NCI-H510A (cell line): ENCODE measurements around the gene GON4L.
A peak's percentile ranks its signal among the peaks of the same experiment; 100 is the strongest.
"Not testable (repeated sequence)": the region's sequence is repeated elsewhere in the genome, so short reads cannot be mapped to it uniquely, and the experiment has no call there.

ENCODE experiments used
- DNase-seq: peaks from one replicate; lab custom pipeline; 2025; lab: John Stamatoyannopoulos, UW

Gene GON4L, protein sequence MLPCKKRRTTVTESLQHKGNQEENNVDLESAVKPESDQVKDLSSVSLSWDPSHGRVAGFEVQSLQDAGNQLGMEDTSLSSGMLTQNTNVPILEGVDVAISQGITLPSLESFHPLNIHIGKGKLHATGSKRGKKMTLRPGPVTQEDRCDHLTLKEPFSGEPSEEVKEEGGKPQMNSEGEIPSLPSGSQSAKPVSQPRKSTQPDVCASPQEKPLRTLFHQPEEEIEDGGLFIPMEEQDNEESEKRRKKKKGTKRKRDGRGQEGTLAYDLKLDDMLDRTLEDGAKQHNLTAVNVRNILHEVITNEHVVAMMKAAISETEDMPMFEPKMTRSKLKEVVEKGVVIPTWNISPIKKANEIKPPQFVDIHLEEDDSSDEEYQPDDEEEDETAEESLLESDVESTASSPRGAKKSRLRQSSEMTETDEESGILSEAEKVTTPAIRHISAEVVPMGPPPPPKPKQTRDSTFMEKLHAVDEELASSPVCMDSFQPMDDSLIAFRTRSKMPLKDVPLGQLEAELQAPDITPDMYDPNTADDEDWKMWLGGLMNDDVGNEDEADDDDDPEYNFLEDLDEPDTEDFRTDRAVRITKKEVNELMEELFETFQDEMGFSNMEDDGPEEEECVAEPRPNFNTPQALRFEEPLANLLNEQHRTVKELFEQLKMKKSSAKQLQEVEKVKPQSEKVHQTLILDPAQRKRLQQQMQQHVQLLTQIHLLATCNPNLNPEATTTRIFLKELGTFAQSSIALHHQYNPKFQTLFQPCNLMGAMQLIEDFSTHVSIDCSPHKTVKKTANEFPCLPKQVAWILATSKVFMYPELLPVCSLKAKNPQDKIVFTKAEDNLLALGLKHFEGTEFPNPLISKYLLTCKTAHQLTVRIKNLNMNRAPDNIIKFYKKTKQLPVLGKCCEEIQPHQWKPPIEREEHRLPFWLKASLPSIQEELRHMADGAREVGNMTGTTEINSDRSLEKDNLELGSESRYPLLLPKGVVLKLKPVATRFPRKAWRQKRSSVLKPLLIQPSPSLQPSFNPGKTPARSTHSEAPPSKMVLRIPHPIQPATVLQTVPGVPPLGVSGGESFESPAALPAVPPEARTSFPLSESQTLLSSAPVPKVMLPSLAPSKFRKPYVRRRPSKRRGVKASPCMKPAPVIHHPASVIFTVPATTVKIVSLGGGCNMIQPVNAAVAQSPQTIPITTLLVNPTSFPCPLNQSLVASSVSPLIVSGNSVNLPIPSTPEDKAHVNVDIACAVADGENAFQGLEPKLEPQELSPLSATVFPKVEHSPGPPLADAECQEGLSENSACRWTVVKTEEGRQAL (N-terminal part only)

DNA sequence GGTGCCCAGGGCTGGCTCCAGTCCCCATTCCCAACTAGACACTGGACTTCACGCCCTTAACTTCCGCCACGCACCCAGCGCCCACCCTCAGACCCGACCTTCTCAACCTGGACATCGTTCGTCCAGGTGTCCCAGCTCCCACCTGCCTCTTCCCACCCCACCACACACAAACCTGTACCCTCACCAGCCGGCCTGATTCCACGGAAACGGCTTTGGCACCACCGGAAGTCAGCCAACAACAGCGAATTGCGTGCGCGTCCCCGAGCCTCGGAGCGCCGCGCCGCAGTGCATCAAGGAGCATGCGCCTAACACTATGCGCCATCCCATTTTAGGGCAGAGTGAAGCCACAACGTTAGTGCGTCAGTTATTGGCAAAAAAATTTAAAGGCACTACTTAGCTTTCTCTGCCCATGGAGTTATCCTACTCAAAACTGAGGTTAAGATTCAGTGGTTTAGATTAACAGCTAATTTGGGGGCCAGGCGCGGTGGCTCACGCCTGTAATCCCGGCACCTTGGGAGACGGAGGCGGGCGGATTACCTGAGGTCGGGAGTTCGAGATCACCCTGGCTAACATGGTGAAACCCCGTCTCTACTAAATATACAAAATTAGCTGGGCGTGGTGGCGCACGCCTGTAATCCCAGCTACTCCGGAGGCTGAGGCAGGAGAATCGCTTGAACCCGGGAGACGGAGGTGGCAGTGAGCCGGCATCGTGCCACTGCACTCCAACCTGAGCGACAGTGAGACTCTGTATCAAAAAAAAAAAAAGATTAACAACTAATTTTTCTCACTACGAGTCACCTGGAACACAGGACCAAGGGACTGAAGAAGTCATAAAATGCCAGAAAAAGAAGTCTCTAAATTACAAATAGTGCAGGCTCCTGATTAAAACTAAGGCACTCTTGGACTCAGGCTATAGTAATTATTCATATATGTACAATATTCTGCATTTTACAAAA, at the start of gene GON4L:
TSS of gene GON4L (minus strand) at position 240 of the 956 bp plus-strand sequence. CDS start 3,434 bp downstream, outside the sequence.
- peak; percentile 94 for DNase-seq

DNA sequence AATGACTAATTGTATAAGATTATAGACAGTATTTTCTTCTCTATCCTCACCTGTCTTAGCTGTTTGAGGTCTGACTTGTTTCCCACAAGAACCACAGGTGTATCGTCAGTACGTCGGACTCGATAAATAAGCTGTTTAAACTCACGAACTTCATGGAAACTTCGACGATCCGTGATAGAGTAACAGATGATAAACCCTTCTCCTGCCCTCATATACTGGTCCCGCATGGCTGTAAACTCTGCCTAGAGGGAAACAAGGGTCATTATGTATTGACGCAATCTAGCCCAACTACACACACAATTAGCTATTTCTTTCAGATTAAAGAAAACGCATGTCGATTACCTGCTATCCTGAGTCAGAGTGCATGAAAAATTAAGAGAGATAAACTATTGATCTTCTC, 47.2 kb upstream of the GON4L start:
- no peak for DNase-seq

DNA sequence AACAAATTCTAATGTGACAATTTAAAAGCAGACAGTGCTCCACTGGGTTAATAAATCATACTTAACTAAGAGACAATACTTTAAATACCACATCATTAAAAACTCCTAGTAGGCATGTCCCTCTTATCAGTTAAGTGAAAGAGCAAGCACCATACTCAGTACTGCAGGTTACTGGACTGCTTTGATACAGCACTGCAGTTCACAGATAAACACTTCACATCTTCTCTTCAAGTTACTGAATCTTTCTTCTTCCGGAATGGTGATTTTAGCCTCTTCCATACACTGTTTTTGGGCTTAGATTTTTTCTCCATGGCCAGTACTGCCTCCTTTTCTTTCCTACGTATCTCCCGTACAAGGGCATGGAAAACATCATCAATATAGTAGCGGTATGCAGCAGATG, 43.1 kb upstream of the GON4L start:
- no peak for DNase-seq

DNA sequence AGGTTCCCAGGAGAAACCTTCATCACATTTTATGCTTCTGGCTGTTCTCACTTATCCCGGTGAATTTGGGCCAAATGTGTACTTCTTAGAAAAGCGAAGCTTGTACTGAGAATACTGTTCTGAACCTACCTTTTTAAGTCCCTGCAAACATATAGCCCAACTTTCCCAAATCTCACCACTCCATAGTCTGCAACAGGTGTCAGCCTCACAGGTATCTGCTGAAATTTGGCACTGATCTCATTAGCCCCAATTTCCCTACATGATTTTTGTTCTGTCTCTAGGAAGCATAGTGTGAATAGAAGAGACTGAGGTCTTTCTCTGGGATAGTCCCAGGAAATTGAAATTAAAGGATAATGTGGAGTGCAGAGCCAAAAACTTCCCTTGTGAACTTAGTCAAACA, 42.7 kb upstream of the GON4L start:
- no peak for DNase-seq

DNA sequence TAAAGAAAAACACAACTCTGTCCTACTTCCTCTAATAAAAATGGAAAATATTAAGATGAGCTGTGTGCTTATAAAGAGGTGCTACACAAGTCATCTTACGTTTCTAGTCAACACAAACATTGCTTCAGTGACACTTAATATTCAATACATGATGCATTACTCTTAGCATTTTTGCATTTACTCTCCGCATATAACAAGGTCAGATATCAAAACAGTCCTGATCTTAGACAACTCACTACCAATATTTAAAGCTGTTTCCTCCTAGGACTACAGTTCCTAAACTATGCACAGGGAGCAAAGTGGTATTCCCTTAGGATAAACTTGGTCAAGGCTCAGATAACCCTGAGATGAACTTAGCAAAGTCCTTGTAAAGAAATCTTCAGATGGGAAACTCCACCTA, 41.9 kb upstream of the GON4L start:
- DNase-seq = no peak

DNA sequence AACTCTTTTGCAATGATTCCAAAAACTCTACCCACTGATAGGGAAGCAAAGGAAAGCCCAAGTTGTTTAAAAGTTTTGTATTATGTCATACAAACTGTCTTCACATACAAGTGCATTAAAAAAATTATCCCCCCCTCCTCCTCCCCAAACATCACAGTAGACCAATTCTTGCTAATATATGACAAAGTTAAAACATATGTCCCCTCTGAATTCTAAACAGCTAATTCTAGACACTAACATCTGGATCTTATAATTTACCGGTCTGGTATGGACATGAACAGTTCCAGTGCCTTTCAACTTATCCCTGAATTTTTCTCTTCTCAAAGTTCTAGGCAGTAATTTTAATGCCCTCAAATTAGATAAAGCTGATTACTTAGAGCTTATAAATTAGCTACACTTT, 40.7 kb upstream of the GON4L start:
- DNase-seq = no peak

DNA sequence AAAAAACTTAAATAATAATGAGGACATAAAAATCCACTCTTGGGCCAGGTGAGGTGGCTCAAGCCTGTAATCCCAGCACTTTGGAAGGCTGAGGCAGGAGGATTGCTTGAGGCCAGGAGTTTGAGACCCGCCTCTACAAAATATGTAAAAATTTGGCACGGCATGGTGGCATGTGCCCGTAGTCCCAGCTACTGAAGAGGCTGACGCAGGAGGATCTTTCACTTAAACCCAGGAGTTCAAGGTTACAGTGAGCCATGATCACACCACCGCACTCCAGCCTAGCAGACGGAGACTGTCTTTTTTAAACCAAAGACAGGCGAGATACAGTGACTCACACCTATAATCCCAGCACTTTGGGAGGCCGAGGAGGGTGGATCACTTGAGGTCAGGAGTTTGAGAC, 39.5 kb upstream of the GON4L start:
- not testable (repeated sequence) for DNase-seq

DNA sequence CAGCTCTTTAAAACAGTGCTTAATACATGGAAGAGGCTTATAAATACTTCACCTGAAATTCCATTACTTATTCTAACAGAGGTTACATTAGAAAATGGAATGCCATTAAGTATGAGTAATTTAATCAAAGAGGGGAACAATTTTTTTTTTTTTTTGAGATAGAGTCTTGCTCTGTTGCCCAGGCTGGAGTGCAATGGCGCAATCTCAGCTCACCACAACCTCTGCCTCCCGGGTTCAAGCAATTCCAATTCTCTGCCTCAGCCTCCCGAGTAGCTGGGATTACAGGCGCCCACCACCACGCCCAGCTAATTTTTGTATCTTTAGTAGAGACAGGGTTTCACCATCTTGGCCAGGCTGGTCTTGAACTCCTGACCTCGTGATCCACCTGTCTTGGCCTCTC, 38.6 kb upstream of the GON4L start:
- DNase-seq = not testable (repeated sequence)

DNA sequence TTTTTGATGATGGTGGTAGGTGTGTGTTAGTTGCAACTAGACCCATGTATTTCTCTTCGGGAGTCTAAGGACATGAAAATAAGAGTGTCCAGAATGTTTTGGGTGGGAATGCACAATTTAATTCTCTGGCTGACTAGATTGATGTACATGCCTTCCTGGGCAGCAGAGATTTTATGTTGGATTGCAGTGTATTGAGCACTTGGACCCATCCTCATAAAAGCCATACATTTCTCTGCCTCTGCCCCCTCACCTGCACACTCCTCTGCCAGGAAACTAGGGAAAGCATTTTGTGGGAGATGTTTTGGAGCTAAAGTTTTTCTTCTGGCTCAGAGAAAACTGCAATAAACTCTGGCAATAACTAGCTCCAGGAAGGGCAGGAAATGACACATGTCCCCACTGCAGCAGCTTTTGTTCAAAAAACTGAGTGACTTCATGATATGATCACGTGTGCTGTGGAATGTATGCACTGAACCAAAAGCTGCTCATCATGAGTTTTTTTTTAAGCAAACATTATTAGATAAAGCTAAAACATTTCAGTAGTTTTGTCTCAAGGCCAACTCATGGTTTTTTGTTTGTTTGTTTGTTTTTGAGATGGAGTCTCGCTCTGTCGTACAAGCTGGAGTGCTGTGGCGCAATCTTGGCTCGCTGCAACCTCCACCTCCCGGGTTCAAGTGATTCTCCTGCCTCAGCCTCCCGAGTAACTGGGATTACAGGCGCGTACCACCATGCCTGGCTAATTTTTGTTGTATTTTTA, 36.6 kb upstream of the GON4L start:
- no peak for DNase-seq

DNA sequence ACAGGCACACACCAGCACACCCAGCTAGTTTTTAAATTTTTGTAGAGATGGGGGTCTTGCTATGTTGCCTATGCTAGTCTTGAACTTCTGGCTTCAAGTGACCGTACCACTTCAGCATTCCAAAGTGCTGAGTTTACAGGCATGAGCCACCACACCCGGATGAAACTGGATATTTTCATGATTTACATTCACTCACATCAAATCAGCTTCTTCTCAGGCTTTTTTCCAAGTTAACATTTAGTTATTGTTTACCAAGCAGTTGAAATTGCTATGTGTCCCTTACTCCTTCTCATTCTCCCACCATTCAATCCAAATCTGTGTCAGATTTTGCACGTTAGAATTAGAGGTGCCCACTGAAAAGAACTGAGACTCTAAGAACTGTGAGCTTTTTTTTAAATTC, 35.8 kb upstream of the GON4L start:
- DNase-seq = no peak

DNA sequence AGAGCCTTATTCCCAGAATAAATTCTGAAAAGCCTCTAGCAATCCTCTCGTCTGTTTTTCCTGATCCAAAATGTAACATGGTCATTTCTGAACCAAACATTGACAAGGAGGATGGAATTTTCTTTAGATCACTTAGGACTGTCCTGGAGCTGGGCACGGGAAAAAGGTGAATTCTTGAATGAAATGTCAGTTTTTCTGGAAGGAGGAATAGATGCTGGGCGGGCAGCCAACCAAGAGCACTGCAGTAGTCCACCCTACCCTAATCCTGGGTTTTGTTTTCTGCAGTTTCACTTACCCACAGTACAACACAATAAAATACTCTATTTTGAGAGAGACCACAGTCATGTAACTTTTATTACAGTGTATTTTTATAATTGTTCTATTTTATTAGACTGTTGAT, 33.2 kb upstream of the GON4L start:
- DNase-seq = no peak

DNA sequence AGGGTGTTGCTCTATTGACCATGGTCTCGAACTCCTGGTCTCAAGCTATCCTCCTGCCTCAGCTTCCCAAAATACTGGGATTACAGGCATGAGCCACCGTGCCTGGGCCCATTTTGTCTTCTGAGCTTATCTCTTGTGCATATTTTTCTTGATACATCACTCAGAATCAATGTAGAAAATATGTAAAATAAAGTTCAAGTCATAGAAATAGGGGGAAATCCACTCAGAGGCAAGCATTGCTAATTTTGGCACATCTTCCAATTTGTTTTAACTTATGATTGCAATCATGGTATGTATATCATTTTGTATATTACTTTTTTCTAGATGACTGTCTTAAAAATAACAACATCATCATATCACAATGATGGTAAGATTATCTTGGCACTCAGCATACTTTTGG, 32.6 kb upstream of the GON4L start:
- DNase-seq = no peak

DNA sequence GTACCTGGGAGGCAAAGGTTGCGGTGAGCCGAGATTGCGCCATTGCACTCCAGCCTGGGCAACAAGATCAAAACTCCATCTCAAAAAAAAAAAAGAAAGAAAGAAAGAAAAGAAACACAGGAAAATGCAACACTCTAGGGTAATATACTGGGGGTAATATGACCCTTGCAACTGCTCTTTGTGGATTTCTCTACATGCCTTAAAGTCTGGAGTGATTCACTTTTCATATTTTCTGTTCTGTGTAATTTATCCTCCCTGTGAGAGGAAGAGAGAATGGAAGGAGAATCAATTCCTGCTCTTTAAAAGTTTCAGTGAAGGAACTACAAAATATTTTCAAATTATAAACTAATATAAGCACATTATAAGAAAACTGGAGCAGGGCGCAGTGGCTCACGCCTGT, 31.5 kb upstream of the GON4L start:
- DNase-seq = no peak

DNA sequence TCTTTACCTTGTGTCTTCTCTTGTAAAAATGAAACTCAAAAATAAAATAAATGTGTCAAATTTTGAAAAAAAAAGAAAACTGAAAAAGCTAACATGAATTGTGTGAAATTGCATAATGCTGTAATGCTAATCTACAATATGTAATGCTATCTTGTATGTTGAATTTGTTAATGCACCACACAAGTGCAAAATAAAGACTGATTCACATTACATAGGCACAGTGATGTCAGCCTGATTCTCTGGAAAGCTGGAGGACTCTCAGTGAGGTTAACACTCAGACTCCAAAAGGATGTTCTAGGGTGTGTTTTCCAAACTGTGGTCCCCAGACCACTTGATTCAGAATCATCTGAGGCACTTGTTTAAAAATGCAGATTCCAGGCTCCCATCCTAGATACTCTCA, 28.0 kb upstream of the GON4L start:
- DNase-seq = no peak

DNA sequence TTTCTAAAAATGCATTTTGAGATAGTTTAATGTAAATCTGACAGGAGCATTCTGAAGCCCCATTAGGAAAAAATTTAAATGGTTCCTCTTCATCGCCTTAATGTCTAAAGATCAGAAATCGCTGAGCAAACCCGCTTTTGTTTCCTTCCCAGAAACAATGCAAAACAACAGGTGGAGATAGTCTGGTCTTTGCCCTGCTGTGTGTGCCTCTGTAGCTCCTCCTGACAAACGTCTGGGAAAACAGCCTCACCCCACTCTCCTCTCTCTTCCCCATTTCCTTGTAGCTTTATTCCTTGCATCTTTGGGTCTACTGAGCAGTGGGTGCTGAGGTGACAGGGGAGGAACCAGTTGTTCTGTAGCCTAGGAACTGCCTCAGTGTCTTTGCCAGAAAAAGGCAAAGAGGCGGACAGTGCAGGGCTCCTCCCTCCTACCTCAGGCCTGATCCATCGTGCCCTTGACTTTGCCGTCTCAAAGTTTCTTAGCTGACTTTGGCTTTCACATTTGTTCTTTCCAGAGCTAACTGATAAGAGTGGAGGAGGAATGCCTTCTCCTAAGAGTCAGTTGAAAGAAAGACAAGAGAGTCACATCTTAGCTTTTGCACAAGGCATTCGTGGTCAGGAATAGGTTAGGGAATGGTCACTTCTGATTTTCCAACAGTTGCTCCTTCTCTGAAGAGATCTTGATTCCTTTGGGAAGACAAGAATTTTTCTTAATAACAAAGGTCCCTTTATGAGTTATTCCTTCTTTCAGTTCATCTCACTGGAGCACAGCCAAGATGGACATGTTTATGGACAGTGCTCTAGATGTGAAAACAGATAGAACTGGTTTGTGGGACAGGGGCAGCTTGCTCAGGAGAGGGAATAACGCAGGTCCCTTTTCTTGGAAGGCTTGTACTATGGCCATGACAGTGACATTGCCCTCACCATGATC, 27.3 kb upstream of the GON4L start:
- no peak for DNase-seq

DNA sequence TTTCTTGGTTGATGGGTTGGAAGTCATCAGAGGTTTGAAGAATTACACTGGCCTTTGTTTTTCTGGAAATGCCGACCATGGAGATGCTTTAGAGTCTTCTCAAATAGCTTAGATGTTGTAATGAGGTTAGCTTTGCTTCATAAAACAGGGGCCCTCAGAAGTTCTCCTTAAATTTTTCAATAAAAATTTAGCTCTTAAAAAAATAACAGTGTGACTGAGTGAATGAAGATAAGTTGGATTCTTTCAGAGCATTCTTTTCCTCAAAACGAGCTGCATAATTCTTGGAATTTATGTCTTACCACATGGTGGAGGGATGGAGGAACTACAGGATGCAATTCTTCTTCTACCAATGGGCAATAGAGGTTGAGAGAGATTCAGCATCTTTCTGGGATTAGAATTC, 25.8 kb upstream of the GON4L start:
- no peak for DNase-seq

DNA sequence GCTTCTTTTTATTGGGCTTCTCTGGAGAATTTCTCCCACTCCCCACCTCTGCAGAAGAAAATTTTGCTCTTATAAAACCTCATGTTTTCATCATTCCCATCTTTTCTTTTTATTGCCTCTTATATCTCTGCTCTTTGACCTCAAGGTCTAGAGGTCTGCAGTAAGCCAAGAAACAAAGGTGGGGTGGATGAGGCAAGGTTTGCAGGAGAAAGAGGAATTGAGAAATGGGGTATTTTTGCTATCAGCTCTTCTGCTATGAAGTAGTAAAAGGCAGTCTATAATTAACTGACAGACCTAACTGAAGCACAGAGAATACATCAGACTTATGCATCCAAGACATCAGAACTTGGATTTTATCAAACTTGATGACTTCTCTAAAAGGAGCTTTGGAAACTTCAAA, 25.2 kb upstream of the GON4L start:
- DNase-seq = no peak

DNA sequence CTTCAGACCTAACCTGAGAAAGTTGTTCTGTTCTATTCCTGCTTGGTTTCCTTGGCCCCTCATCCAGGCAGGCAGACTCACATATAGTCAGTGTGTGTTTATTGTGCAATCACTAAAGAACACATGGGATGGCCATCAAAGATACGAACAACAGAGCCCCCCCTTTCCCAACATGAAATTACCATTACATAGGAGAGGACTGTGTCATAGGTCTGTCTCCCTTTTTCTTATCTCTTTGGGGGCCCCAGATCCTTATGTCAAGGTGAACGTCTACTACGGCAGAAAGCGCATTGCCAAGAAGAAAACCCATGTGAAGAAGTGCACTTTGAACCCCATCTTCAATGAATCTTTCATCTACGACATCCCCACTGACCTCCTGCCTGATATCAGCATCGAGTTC, 23.9 kb upstream of the GON4L start:
- DNase-seq = no peak

DNA sequence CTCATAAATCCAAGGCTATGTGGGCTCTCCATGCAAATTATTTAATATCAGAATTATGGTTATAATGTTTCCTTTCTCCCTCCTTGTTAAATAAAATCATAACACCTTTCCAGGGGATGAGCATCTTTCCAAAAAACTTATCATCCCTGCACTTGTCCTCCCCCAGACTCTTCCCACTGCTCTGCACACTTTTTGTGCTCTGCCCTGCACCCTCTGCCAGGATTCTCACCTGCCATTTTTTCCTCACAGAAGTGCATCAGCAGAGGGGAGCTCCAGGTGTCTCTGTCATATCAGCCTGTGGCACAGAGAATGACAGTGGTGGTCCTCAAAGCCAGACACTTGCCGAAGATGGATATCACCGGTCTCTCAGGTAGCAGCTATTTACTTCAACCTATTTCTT, 23.2 kb upstream of the GON4L start:
- DNase-seq = no peak
